NB4 (cell line): ENCODE measurements around the gene NCS1.

Experiments
- MYC ChIP-seq: IDR thresholded peaks from 2 replicates; pipeline ENCODE4 v1.6.1; 2011; ENCODE audit warnings: low read depth, low read length
- TF ChIP-seq, protein P1 (sequence below): IDR thresholded peaks from 2 replicates; pipeline ENCODE4 v1.6.1; 2011; ENCODE audit warnings: low read depth, low read length

DNA sequence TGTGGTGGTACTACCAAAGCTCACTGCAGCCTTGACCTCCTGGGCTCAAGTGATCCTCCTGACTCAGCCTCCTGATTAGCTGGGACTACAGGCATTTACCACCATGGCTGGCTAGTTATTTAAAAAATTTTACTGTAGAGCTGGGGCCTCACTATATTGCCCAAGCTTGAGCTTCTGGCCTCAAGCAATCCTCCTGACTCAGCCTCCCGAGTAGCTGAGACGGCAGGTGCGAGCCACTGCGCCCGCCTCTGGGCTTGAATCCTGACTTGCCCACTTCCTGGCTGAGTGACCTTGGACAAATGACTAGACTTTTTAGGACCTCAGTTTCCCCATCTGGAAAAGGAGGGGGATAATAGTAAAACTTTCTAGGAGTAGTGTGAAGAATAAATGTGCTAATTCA is 32.1 kb downstream of the NCS1 start:
- no peak for TF ChIP-seq MYC
- TF ChIP-seq, protein P1, sequence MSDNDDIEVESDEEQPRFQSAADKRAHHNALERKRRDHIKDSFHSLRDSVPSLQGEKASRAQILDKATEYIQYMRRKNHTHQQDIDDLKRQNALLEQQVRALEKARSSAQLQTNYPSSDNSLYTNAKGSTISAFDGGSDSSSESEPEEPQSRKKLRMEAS = no peak
